Tibial nerve (tissue), 4 donors: ENCODE data around the gene NOD2. TPM values are rescaled to one million over a fixed set of nuclear protein-coding genes. Genes with fewer than 3 reads are reported as not detected.

Experiments used
- DNase-seq, 2 donors: peaks; one replicate each; pipeline ENCODE4 v3.0.0-alpha.2; 2019; ENCODE audit warnings: low spot score in 2 of 2
- H3K27ac ChIP-seq, 4 donors: fragments of 200-600 bp; sonication (generic) in 3 of 4; one replicate each; pipeline ENCODE4 v1.5.1; 2017 to 2019; ENCODE audit warnings: mild to moderate bottlenecking in 1 of 4
- H3K27me3 ChIP-seq, 2 donors: fragments of 200-600 bp; sonication (generic) in 1 of 2; one replicate each; pipeline versions ENCODE4 v1.5.1 to v1.6.0; 2017 to 2019
- H3K36me3 ChIP-seq, 3 donors: fragments of 200-600 bp; sonication (generic); one replicate each; pipeline ENCODE4 v1.5.1; 2018 to 2019
- H3K4me1 ChIP-seq, 4 donors: fragments of 200-600 bp; sonication (generic) in 3 of 4; one replicate each; pipeline ENCODE4 v1.5.1; 2017 to 2019
- H3K4me3 ChIP-seq, 4 donors: fragments of 200-600 bp; sonication (generic) in 3 of 4; one replicate each; pipeline ENCODE4 v1.5.1; 2017 to 2019; ENCODE audit warnings: mild to moderate bottlenecking in 1 of 4, moderate library complexity in 1 of 4
- H3K9me3 ChIP-seq, 4 donors: fragments of 200-600 bp; sonication (generic) in 3 of 4; one replicate each; pipeline ENCODE4 v1.5.1; 2017 to 2019
- CTCF ChIP-seq, 5 experiments: fragments of 200-600 bp in 3 of 5; fragments of 450-650 bp in 2 of 5; sonication (generic) in 3 of 5; IDR thresholded peaks; one replicate each; pipeline ENCODE4 v1.5.1; 2016 to 2019; ENCODE audit warnings: antibody characterized with exemption in 5 of 5, mild to moderate bottlenecking in 3 of 5, moderate library complexity in 2 of 5
- EP300 ChIP-seq, 2 donors: sonication (generic); formaldehyde crosslinking; IDR thresholded peaks; one replicate each; pipeline ENCODE4 v1.6.1; 2017; ENCODE audit warnings: antibody characterized with exemption in 2 of 2, mild to moderate bottlenecking in 1 of 2
- POLR2A ChIP-seq, 2 donors: fragments of 450-650 bp; IDR thresholded peaks; one replicate each; pipeline ENCODE4 v1.6.1; 2017; ENCODE audit warnings: antibody characterized with exemption in 2 of 2, mild to moderate bottlenecking in 2 of 2, moderate library complexity in 2 of 2
- WGBS, 2 donors: methylation state at CpG; one replicate each; pipeline ENCODE4 v1.1.5; 2018; 5-methylcytosine and 5-hydroxymethylcytosine counted together
- total RNA-seq, 4 donors: library from RNA; depleted of rRNA; stranded (reverse); fragments of >200 nt; gene quantifications; one replicate each; pipeline ENCODE4 v1.1.0, GENCODE V29; 2016

NOD2 gene
- total RNA-seq, 4 donors from 2014 or later = 1.3 to 10.2 (median 2.7) TPM

- no peak for DNase-seq
- Histone ChIP-seq H3K27me3 (no peaks in the 10 kb centered on the region), H3K4me1 (no peaks in the 10 kb centered on the region), H3K27ac (no peak overlapping the region), H3K4me3 (no peak overlapping the region), H3K36me3 (peaks cover 0 to 4% (median 0%) of the 10 kb centered on the region in 3 donors), H3K9me3 (no peaks in the 10 kb centered on the region)
- WGBS, 2 donors = 96% methylated on average over 3 of the region's 3 CpGs
- no peak for TF ChIP-seq EP300 (IDR thresholded peaks at IDR 0.05)
- no peak for TF ChIP-seq CTCF (IDR thresholded peaks at IDR 0.05)
- TF ChIP-seq POLR2A (IDR thresholded peaks at IDR 0.05) = no peak
Measured at GRCh38 chr16:50651835-50652438, 41.5 kb upstream of the NOD2 start.

- H3K27ac ChIP-seq = no peak overlapping the region
- TF ChIP-seq POLR2A (IDR thresholded peaks at IDR 0.05) (no peak), CTCF (IDR thresholded peaks at IDR 0.05) (no peak), EP300 (IDR thresholded peaks at IDR 0.05) (no peak)
Measured at GRCh38 chr16:50652836-50653425, 40.5 kb upstream of the NOD2 start.

GRCh38 chr16:50653633-50654519 lies 39.5 kb upstream of the NOD2 start:
- Histone ChIP-seq H3K4me1 (no peaks in the 10 kb centered on the region), H3K4me3 (no peak overlapping the region), H3K27ac (no peak overlapping the region), H3K27me3 (no peaks in the 10 kb centered on the region), H3K36me3 (peaks cover 0 to under 1% (median 0%) of the 10 kb centered on the region in 3 donors), H3K9me3 (no peaks in the 10 kb centered on the region)
- WGBS, 2 donors = 80 to 82% methylated on average over 11 of the region's 11 CpGs
- DNase-seq = no peak
- TF ChIP-seq EP300 (IDR thresholded peaks at IDR 0.05) = no peak
- TF ChIP-seq POLR2A (IDR thresholded peaks at IDR 0.05) = no peak
- no peak for TF ChIP-seq CTCF (IDR thresholded peaks at IDR 0.05)

More at GRCh38 chr16:50652836-50653425, 40.5 kb upstream of the NOD2 start:
- peaks cover 0 to 4% (median 0%) of the 10 kb centered on the region in 3 donors for H3K36me3 ChIP-seq
- no peaks in the 10 kb centered on the region for H3K9me3 ChIP-seq
- no peaks in the 10 kb centered on the region for H3K27me3 ChIP-seq
- no peak overlapping the region for H3K4me3 ChIP-seq
- no peak for DNase-seq
- H3K4me1 ChIP-seq = no peaks in the 10 kb centered on the region
- WGBS, 2 donors = 70 to 82% methylated on average over 14 of the region's 14 CpGs

- TF ChIP-seq EP300 (IDR thresholded peaks at IDR 0.05) (no peak), POLR2A (IDR thresholded peaks at IDR 0.05) (no peak)
- H3K27me3 ChIP-seq = no peaks in the 10 kb centered on the region
- no peak overlapping the region for H3K4me3 ChIP-seq
- no peaks in the 10 kb centered on the region for H3K4me1 ChIP-seq
- H3K36me3 ChIP-seq = no peaks in the 10 kb centered on the region
- no peak overlapping the region for H3K27ac ChIP-seq
- WGBS, 2 donors = 90 to 97% methylated on average over 2 to 3 of the region's 3 CpGs
- H3K9me3 ChIP-seq = no peaks in the 10 kb centered on the region
- no peak for DNase-seq
Measured at GRCh38 chr16:50655558-50656055, 37.8 kb upstream of the NOD2 start.

- no peaks in the 10 kb centered on the region for H3K36me3 ChIP-seq
- H3K27ac ChIP-seq = no peak overlapping the region
- WGBS, 2 donors = 57 to 65% methylated on average over 5 of the region's 5 CpGs
- H3K4me1 ChIP-seq = no peaks in the 10 kb centered on the region
- no peak for DNase-seq
- TF ChIP-seq EP300 (IDR thresholded peaks at IDR 0.05) (no peak), POLR2A (IDR thresholded peaks at IDR 0.05) (no peak), CTCF (IDR thresholded peaks at IDR 0.05) (no peak)
- no peak overlapping the region for H3K4me3 ChIP-seq
- H3K27me3 ChIP-seq = no peaks in the 10 kb centered on the region
- no peaks in the 10 kb centered on the region for H3K9me3 ChIP-seq
Measured at GRCh38 chr16:50657241-50657640, 36.2 kb upstream of the NOD2 start.
